CD14-positive monocyte (primary cell): ENCODE data around the gene TTF1. TPM values are rescaled to one million over a fixed set of nuclear protein-coding genes. Genes with fewer than 3 reads are reported as not detected.
A peak's percentile ranks its signal among the peaks of the same experiment; 100 is the strongest.

Experiments
- DNase-seq, 3 donors: peaks; one replicate each; pipeline ENCODE4 v3.0.0-alpha.2; 2011 to 2022
- H2AFZ ChIP-seq: 2 replicates; pipeline ENCODE4 v1.6.0; 2012; ENCODE audit warnings: mild to moderate bottlenecking, low read depth, low read length, inconsistent platforms; ENCODE audit not compliant: insufficient read depth, poor library complexity, severe bottlenecking
- H3K27ac ChIP-seq, 2 donors: 1 replicate in 1 of 2; 2 replicates in 1 of 2; pipeline ENCODE4 v1.5.1; 2012 to 2013; ENCODE audit warnings: low read length in 2 of 2, control low read depth in 1 of 2, inconsistent platforms in 1 of 2, low read depth in 1 of 2, mild to moderate bottlenecking in 1 of 2
- H3K27me3 ChIP-seq, 2 donors: one replicate each; pipeline versions ENCODE4 v1.6.0 to v1.6.1; 2011 to 2013; ENCODE audit warnings: low read length in 2 of 2; ENCODE audit not compliant: control insufficient read depth in 2 of 2, insufficient read depth in 2 of 2
- H3K36me3 ChIP-seq, 2 donors: replicated peaks in 1 of 2; 1 replicate in 1 of 2; 2 replicates in 1 of 2; pipeline versions ENCODE4 v1.5.1 to v1.6.1; 2012 to 2013; ENCODE audit warnings: low read length in 2 of 2, control low read depth in 1 of 2, inconsistent platforms in 1 of 2, mild to moderate bottlenecking in 1 of 2; ENCODE audit not compliant: insufficient read depth in 2 of 2, control insufficient read depth in 1 of 2
- H3K4me1 ChIP-seq, 2 donors: 1 replicate in 1 of 2; 2 replicates in 1 of 2; pipeline versions ENCODE4 v1.5.1 to v1.6.1; 2012 to 2013; ENCODE audit warnings: low read length in 2 of 2, control low read depth in 1 of 2, inconsistent platforms in 1 of 2, mild to moderate bottlenecking in 1 of 2, moderate library complexity in 1 of 2; ENCODE audit not compliant: insufficient read depth in 2 of 2, control insufficient read depth in 1 of 2
- H3K4me2 ChIP-seq: replicated peaks from 2 replicates; pipeline ENCODE3; 2012; ENCODE audit warnings: low read length, moderate library complexity, mild to moderate bottlenecking; ENCODE audit not compliant: poor library complexity, severe bottlenecking; ENCODE audit errors: extremely low read depth
- H3K4me3 ChIP-seq, 3 experiments: fragments of 200-600 bp in 1 of 3; sonication (generic) in 1 of 3; replicated peaks in 1 of 3; 1 replicate in 2 of 3; 2 replicates in 1 of 3; pipeline ENCODE4 v1.5.1; 2011 to 2013; ENCODE audit warnings: low read length in 3 of 3, mild to moderate bottlenecking in 3 of 3, control low read depth in 2 of 3, low read depth in 2 of 3, inconsistent platforms in 1 of 3, moderate library complexity in 1 of 3
- H3K79me2 ChIP-seq: 2 replicates; pipeline ENCODE4 v1.6.0; 2012; ENCODE audit warnings: mild to moderate bottlenecking, control low read depth, inconsistent platforms, low read length, moderate library complexity; ENCODE audit not compliant: insufficient read depth
- H3K9ac ChIP-seq: 2 replicates; pipeline ENCODE4 v1.6.0; 2017; ENCODE audit warnings: low read length, mild to moderate bottlenecking; ENCODE audit not compliant: insufficient read depth, poor library complexity, severe bottlenecking
- H3K9me3 ChIP-seq, 2 donors: replicated peaks in 1 of 2; 1 replicate in 1 of 2; 2 replicates in 1 of 2; pipeline versions ENCODE4 v1.5.1 to v1.6.1; 2012 to 2013; ENCODE audit warnings: low read length in 2 of 2, control low read depth in 1 of 2; ENCODE audit not compliant: control insufficient read depth in 1 of 2, insufficient read depth in 1 of 2
- H4K20me1 ChIP-seq: 2 replicates; pipeline ENCODE4 v1.6.0; 2012; ENCODE audit warnings: mild to moderate bottlenecking, low read length, control low read depth, moderate library complexity; ENCODE audit not compliant: insufficient read depth
- H3K27ac Mint-ChIP-seq, 7 donors: one replicate each; pipeline ENCODE4 v1.8.0; 2020; ENCODE audit warnings: mild to moderate bottlenecking in 7 of 7, mixed read lengths in 7 of 7, moderate library complexity in 6 of 7, inconsistent platforms in 2 of 7
- H3K27me3 Mint-ChIP-seq, 3 donors: one replicate each; pipeline ENCODE4 v1.8.0; 2021 to 2022; ENCODE audit warnings: low read depth in 3 of 3, mild to moderate bottlenecking in 3 of 3, mixed read lengths in 3 of 3, moderate library complexity in 3 of 3, inconsistent platforms in 1 of 3
- H3K36me3 Mint-ChIP-seq, 2 donors: one replicate each; pipeline ENCODE4 v1.8.0; 2020; ENCODE audit warnings: mixed read lengths in 2 of 2, inconsistent platforms in 1 of 2, mild to moderate bottlenecking in 1 of 2
- H3K4me1 Mint-ChIP-seq: one replicate; pipeline ENCODE4 v1.8.0; 2020; ENCODE audit warnings: mild to moderate bottlenecking, mixed read lengths
- H3K4me3 Mint-ChIP-seq, 2 donors: one replicate each; pipeline ENCODE4 v1.8.0; 2020; ENCODE audit warnings: mild to moderate bottlenecking in 2 of 2, mixed read lengths in 2 of 2, moderate library complexity in 1 of 2
- H3K9me3 Mint-ChIP-seq, 7 donors: one replicate each; pipeline ENCODE4 v1.8.0; 2020 to 2022; ENCODE audit warnings: mixed read lengths in 7 of 7, mild to moderate bottlenecking in 6 of 7, moderate library complexity in 6 of 7, inconsistent platforms in 2 of 7
- CTCF ChIP-seq: fragments of 200-600 bp; IDR thresholded peaks from one replicate; pipeline ENCODE4 v1.8.0; 2022; ENCODE audit warnings: antibody characterized with exemption, mild to moderate bottlenecking
- WGBS: methylation state at CpG from one replicate; pipeline ENCODE4 v1.1.5; 2013; ENCODE audit warnings: missing lambda C conversion rate; ENCODE audit not compliant: insufficient coverage; 5-methylcytosine and 5-hydroxymethylcytosine counted together
- intact Hi-C, 2 donors: fragments of 100-400 bp; cut with micrococcal nuclease; formaldehyde crosslinking; loops; one replicate each; pipeline versions ENCODE4 v1.15.0 to v1.15.1; 2023
- polyA plus RNA-seq, 3 donors: library from polyadenylated mRNA; depleted of rRNA in 1 of 3; unstranded in 2 of 3; stranded (reverse) in 1 of 3; fragments of 300-500 nt in 2 of 3; fragments of >200 nt in 1 of 3; fragmentation: Illumina TruSeq in 2 of 3; gene quantifications; 1 replicate in 2 of 3; 2 replicates in 1 of 3; pipeline ENCODE4 v1.2.3, GENCODE V29; 2012 to 2021

The TTF1 gene
- polyA plus RNA-seq, 3 donors, result 2.2 to 5.8 (median 4.1) TPM

DNA sequence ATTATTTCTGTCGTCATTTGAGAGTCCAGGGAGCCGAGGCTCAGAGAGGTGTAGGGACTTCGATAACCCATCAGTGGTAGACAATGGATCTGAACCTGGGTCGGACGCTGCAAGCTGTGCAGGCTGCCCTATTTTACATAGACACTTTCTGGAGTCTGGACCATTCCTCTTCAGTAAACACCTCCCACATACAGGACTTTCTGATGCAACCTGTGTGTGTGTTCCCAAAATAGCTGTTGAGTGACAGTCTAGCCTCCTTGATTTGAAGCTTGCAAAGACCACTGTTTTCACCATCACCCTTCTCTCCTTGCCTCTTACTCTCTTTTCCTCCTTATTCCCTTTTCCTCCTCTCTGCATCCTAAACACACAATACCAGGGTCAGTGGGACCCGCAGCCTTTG lies 34.1 kb upstream of the TTF1 start:
- intact Hi-C loops, result no loop called here

GRCh38 chr9:132439153-132439552 lies 32.5 kb upstream of the TTF1 start:
- Histone ChIP-seq H3K79me2 (no peaks in the 10 kb centered on the region), H3K9me3 (no peaks in the 10 kb centered on the region), H4K20me1 (no peaks in the 10 kb centered on the region), H3K4me3 (no peak overlapping the region), H3K27me3 (peaks cover 2 to 10% of the 10 kb centered on the region in 2 donors), H3K27ac (no peak overlapping the region), H3K4me2 (no peak overlapping the region), H2AFZ (no peak overlapping the region), H3K4me1 (no peaks in the 10 kb centered on the region), H3K36me3 (no peaks in the 10 kb centered on the region), H3K9ac (no peak overlapping the region)
- Mint-ChIP-seq H3K4me1 (no peaks in the 10 kb centered on the region), H3K27me3 (peaks cover 12 to 29% (median 25%) of the 10 kb centered on the region in 3 donors), H3K27ac (peak overlapping the region in 1 of 7 donors; percentile 33), H3K4me3 (no peak overlapping the region), H3K36me3 (no peaks in the 10 kb centered on the region), H3K9me3 (peaks cover 0 to 1% (median 0%) of the 10 kb centered on the region in 7 donors)
- TF ChIP-seq CTCF, result no peak
- 58% methylated on average over 4 of the region's 4 CpGs for WGBS
- intact Hi-C loops, result no loop called here
- DNase-seq, result no peak

More for the DNA sequence above, 34.1 kb upstream of the TTF1 start:
- no peak overlapping the region for H3K4me2 ChIP-seq
- no peak overlapping the region for H3K4me3 ChIP-seq
- no peak overlapping the region for H2AFZ ChIP-seq
- H3K9ac ChIP-seq, result no peak overlapping the region
- no peaks in the 10 kb centered on the region for H3K79me2 ChIP-seq
- Mint-ChIP-seq H3K36me3 (no peaks in the 10 kb centered on the region), H3K4me1 (no peaks in the 10 kb centered on the region), H3K27ac (no peak overlapping the region), H3K27me3 (peaks cover 12 to 29% (median 27%) of the 10 kb centered on the region in 3 donors), H3K9me3 (peaks cover 0 to 1% (median 0%) of the 10 kb centered on the region in 7 donors), H3K4me3 (no peak overlapping the region)
- 91% methylated on average over 4 of the region's 6 CpGs for WGBS
- H4K20me1 ChIP-seq, result no peaks in the 10 kb centered on the region
- H3K27ac ChIP-seq, result no peak overlapping the region
- no peaks in the 10 kb centered on the region for H3K4me1 ChIP-seq
- no peaks in the 10 kb centered on the region for H3K9me3 ChIP-seq
- no peak for DNase-seq
- no peak for TF ChIP-seq CTCF
- H3K27me3 ChIP-seq, result peaks cover 2 to 9% of the 10 kb centered on the region in 2 donors
- no peaks in the 10 kb centered on the region for H3K36me3 ChIP-seq
